ENCODE results near the gene BANP.
"Not testable (repeated sequence)": the region's sequence is repeated elsewhere in the genome, so short reads cannot be mapped to it uniquely, and the experiment has no call there.

Gene BANP

GRCh38 chr16:87950765-87951551, at the start of gene BANP:
Gene BANP, plus strand, starts transcription at chr16:87951434. Its CDS starts 23,682 bp downstream, at chr16:87975116.
- peak; percentile 95 to 100 (median 98) for DNase-seq
- intact Hi-C loops (cut with DNase I): loop anchor here (10.0 kb wide), 1 partner anchor 484 kb away; no protein-coding TSS in a partner anchor

GRCh38 chr16:87904963-87905362, 46.3 kb upstream of the BANP start:
- intact Hi-C loops (cut with DNase I); DNase-seq: not testable (repeated sequence)

DNA sequence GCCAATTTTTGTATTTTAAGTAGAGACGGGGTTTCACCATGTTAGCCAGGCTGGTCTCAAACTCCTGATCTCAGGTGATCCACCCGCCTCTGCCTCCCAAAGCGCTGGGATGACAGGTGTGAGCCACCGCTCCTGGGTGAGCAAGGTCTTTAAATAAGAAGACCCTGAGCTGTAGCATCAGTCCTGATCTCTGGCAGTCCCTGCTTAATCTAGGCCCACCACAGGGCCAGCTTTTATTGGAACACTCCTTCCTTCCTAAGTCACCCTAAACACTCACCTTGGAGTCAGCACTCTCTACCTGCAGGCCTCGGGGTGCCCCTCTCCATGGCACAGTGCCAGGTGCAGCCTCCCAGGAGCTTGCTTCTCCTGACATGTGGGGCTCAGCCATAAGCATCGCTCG, 45.7 kb upstream of the BANP start:
- intact Hi-C loops (cut with DNase I): not testable (repeated sequence)

GRCh38 chr16:87908101-87908500, 43.1 kb upstream of the BANP start:
- intact Hi-C loops (cut with DNase I): not testable (repeated sequence)

More for the DNA sequence above, 45.7 kb upstream of the BANP start:
- DNase-seq: not testable (repeated sequence)

DNA sequence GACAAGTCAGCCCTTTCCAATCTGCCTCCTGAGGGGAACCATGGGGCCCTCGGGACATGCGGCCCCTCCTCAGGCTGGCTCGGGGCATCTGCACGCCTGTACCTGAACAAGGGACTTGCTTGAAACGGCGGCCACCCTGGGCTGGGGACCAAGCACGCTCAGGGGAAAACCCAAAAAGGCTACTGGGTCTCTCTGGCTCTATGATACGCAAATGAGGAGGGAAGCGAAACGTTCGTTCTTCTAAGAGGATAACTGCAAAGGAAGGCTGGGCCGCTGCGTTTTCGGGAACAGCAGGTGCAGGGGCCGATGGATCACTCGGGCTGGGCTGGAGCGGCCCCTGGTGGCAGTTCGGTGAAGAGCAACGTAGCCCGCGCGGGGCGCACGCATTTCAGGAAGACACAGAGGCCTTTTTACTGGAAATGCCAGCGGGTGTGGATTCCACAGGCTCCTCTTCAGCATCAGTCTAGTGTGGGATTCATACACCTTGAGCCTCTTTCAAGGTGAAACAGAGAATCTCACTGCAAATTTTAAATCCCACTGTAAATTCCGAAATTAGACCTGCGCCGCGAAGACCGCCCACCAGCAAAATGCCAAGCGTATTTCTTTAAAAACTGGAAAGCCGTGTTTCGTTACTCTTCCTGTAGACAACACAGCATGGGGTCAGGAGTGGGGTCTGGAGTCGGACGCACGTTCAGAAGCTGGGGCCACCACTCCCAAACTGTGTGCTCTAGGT, 41.9 kb upstream of the BANP start:
- intact Hi-C loops (cut with DNase I): not testable (repeated sequence)
- DNase-seq: peak; percentile 66 to 98 (median 84)

More at GRCh38 chr16:87908101-87908500, 43.1 kb upstream of the BANP start:
- not testable (repeated sequence) for DNase-seq

DNA sequence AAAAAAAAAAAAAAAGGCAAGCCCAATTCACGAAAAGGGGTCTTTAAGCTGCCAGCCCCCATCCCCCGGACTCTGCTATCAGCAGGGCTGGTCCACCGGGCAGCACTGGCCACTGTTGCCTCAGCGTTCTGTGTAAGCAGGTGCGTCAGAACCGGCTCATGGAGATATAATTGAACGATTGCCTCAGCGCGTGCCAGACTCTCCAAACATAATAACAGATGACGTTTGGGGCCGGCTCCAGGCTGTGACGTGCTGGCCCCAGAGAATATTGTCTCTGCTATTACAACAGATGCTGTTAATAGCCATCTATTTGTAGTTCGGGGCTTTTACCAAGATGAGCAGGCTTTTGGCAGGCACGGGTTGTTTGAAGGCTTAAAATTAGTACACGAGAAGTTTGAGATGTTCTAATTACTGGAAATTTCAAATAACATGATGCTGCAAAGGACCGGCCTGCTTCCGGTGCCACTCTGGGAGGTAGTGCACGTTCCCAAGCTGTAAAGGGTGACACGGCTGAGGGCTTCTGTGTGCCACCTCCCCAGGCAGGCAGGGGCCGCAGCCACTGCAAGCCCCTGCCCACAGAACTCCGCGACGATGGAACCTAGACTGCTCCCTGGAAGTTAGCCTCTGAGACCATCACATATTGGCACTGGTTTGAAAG, 40.0 kb upstream of the BANP start:
- intact Hi-C loops (cut with DNase I): not testable (repeated sequence)
- peak in 5 of 10 donors; percentile 29 to 80 (median 31) for DNase-seq

DNA sequence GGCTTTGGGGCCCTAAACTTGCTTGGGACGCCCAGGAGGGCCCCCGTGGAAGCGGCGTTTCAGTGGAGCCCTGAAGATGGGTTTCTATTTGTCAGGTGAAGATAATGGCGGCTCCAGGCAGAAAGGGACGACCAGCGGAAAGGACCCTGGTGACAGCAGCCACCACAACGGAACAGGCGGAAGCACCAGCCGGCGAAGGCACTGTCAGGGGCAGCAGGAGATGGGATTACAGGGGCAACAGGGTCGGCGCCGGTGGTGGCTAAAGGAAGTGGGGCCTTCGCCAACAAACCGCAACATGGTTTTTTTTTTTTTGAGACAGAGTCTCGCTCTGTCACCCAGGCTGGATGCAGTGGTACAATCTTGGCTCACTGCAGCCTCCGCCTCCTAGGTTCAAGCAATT, 38.5 kb upstream of the BANP start:
- DNase-seq; intact Hi-C loops (cut with DNase I): not testable (repeated sequence)

- intact Hi-C loops (cut with DNase I); DNase-seq: not testable (repeated sequence)
These were observed 37.1 kb upstream of the BANP start for GRCh38 chr16:87914021-87914725.

GRCh38 chr16:87914812-87915211, 36.4 kb upstream of the BANP start:
- intact Hi-C loops (cut with DNase I): no loop called here
- DNase-seq: no peak

- intact Hi-C loops (cut with DNase I): no loop called here
- no peak for DNase-seq
These were observed 33.7 kb upstream of the BANP start for GRCh38 chr16:87917503-87917902.

DNA sequence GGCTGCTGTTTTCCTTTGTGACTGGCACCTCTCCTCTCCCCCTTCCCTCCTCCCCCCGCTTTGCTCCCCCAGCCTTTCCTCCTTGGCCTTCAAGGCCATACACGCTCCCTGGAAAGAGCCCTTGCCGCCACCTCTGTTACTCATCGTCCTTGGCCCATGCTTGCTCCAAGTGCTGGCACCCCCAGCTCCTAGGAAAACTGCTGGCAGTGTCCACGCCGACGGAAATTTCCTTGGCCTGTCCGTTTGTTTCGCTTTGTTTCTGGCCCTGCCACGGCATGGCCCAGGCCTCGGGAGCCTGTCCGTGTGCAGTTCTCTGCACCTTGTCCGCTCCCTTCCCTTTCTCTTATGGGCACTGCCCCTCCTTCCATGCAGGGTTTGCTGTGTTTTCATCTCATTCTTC, 32.9 kb upstream of the BANP start:
- intact Hi-C loops (cut with DNase I): no loop called here
- DNase-seq: peak in 2 of 10 donors; percentile 46 to 51

- no peak for DNase-seq
- intact Hi-C loops (cut with DNase I): no loop called here
These were observed 32.2 kb upstream of the BANP start for GRCh38 chr16:87918866-87919680.

DNA sequence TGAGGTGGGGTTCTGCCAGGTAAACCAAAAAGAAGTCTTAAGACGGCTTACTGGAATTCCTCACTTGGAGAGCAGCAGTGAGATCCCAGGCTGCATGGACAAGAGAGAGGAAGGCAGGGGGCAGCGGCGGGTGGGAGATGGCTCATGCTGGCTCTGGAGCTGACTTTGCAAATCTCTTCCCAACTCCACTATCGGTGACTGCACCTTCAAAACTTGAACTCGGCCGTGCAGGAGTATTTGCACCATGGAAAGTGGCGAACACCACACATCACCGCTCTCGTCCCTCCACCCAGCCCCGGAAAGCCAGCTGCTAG, 31.6 kb upstream of the BANP start:
- DNase-seq: no peak
- intact Hi-C loops (cut with DNase I): no loop called here

GRCh38 chr16:87921236-87921773, 29.9 kb upstream of the BANP start:
- intact Hi-C loops (cut with DNase I): no loop called here

GRCh38 chr16:87922250-87922871, 28.9 kb upstream of the BANP start:
- intact Hi-C loops (cut with DNase I): no loop called here
- DNase-seq: peak in 1 of 10 donors; percentile 35

More at GRCh38 chr16:87921236-87921773, 29.9 kb upstream of the BANP start:
- DNase-seq: peak in 1 of 10 donors; percentile 74

- intact Hi-C loops (cut with DNase I): no loop called here
- DNase-seq: peak in 1 of 10 donors; percentile 66
These were observed 27.0 kb upstream of the BANP start for GRCh38 chr16:87924041-87924810.

- DNase-seq: no peak
- intact Hi-C loops (cut with DNase I): no loop called here
These were observed 26.2 kb upstream of the BANP start for GRCh38 chr16:87924811-87925670.
